ENCODE measurements around the gene LSM14A. TPM values are rescaled to one million over a fixed set of nuclear protein-coding genes. Genes with fewer than 3 reads are reported as not detected.
A peak's percentile ranks its signal among the peaks of the same experiment; 100 is the strongest.

The LSM14A gene
- polyA plus RNA-seq, 1 experiment = 79.6 TPM

GRCh38 chr19:34135821-34136611 is 36.3 kb upstream of the LSM14A start:
- H3K4me3 ChIP-seq (ENCODE audit: low read depth, low read length) = no peak overlapping the region
- ChIA-PET CTCF (interaction anchor here (1.0 to 1.7 kb wide), 5 partner anchors 10 to 358 kb away, joined by 3 to 7 read pairs (median 4); no protein-coding TSS in a partner anchor), POLR2A (no interaction called here)
- DNase-seq (ENCODE audit: low read depth) = no peak
- no peak for TF ChIP-seq CTCF (IDR thresholded peaks at IDR 0.05; ENCODE audit: insufficient read depth, low read depth, low read length)
- no peaks in the 10 kb centered on the region for H3K27me3 ChIP-seq (ENCODE audit: control insufficient read depth, insufficient read depth, low read length)
- no peaks in the 10 kb centered on the region for H3K36me3 ChIP-seq (ENCODE audit: control insufficient read depth, insufficient read depth, low read length)

- H3K4me3 ChIP-seq (ENCODE audit: low read depth, low read length) = no peak overlapping the region
- ChIA-PET CTCF (interaction anchor here (0.9 to 1.1 kb wide), 2 partner anchors 21 to 22 kb away, joined by 3 to 4 read pairs; no protein-coding TSS in a partner anchor), POLR2A (no interaction called here)
- DNase-seq (ENCODE audit: low read depth) = no peak
- H3K27me3 ChIP-seq (ENCODE audit: control insufficient read depth, insufficient read depth, low read length) = peaks cover 1% of the 10 kb centered on the region; the same call in 1 of the 2 replicates
- TF ChIP-seq CTCF (IDR thresholded peaks at IDR 0.05; ENCODE audit: insufficient read depth, low read depth, low read length) = no peak
- no peaks in the 10 kb centered on the region for H3K36me3 ChIP-seq (ENCODE audit: control insufficient read depth, insufficient read depth, low read length)
Observed at GRCh38 chr19:34141025-34141424, 31.3 kb upstream of the LSM14A start.

GRCh38 chr19:34142440-34142839 is 29.9 kb upstream of the LSM14A start:
- ChIA-PET CTCF (interaction anchor here (0.5 to 6.4 kb wide), 6 partner anchors 15 to 364 kb away, joined by 3 to 73 read pairs (median 6); no protein-coding TSS in a partner anchor), POLR2A (no interaction called here)
- DNase-seq (ENCODE audit: low read depth) = no peak
- H3K36me3 ChIP-seq (ENCODE audit: control insufficient read depth, insufficient read depth, low read length) = no peaks in the 10 kb centered on the region
- TF ChIP-seq CTCF (IDR thresholded peaks at IDR 0.05; ENCODE audit: insufficient read depth, low read depth, low read length) = no peak
- peaks cover 1% of the 10 kb centered on the region; the same call in 1 of the 2 replicates for H3K27me3 ChIP-seq (ENCODE audit: control insufficient read depth, insufficient read depth, low read length)
- H3K4me3 ChIP-seq (ENCODE audit: low read depth, low read length) = no peak overlapping the region

GRCh38 chr19:34145741-34146202 is 26.5 kb upstream of the LSM14A start:
- Histone ChIP-seq H3K4me3 (ENCODE audit: low read depth, low read length) (no peak overlapping the region), H3K27me3 (ENCODE audit: control insufficient read depth, insufficient read depth, low read length) (peaks cover 1% of the 10 kb centered on the region; the same call in 1 of the 2 replicates), H3K36me3 (ENCODE audit: control insufficient read depth, insufficient read depth, low read length) (no peaks in the 10 kb centered on the region)
- CTCF ChIA-PET = interaction anchor here (0.7 to 6.4 kb wide), 13 partner anchors 9 to 368 kb away, joined by 3 to 73 read pairs (median 5); no protein-coding TSS in a partner anchor
- no peak for DNase-seq (ENCODE audit: low read depth)
- POLR2A ChIA-PET = no interaction called here
- peak; percentile 80 for TF ChIP-seq CTCF (IDR thresholded peaks at IDR 0.05; ENCODE audit: insufficient read depth, low read depth, low read length)

GRCh38 chr19:34148658-34149185 is 23.6 kb upstream of the LSM14A start:
- H3K27me3 ChIP-seq (ENCODE audit: control insufficient read depth, insufficient read depth, low read length) = no peaks in the 10 kb centered on the region
- no peak for TF ChIP-seq CTCF (IDR thresholded peaks at IDR 0.05; ENCODE audit: insufficient read depth, low read depth, low read length)
- no peak for DNase-seq (ENCODE audit: low read depth)
- no peak overlapping the region for H3K4me3 ChIP-seq (ENCODE audit: low read depth, low read length)
- POLR2A ChIA-PET = no interaction called here
- CTCF ChIA-PET = interaction anchor here (1.0 to 2.5 kb wide), 3 partner anchors 52 to 371 kb away, joined by 4 to 11 read pairs (median 5); no protein-coding TSS in a partner anchor
- H3K36me3 ChIP-seq (ENCODE audit: control insufficient read depth, insufficient read depth, low read length) = no peaks in the 10 kb centered on the region
